Glomerular visceral epithelial cell (primary cell): ENCODE data around the gene PCGF2.
"Not testable (repeated sequence)": the region's sequence is repeated elsewhere in the genome, so short reads cannot be mapped to it uniquely, and the experiment has no call there.

Source experiments
- DNase-seq: peaks from one replicate; pipeline ENCODE4 v3.0.0-alpha.2; 2016; ENCODE audit errors: extremely low spot score

PCGF2 gene

GRCh38 chr17:38735161-38735997, 12.8 kb downstream of the PCGF2 start:
- peak; percentile 56 for DNase-seq

DNA sequence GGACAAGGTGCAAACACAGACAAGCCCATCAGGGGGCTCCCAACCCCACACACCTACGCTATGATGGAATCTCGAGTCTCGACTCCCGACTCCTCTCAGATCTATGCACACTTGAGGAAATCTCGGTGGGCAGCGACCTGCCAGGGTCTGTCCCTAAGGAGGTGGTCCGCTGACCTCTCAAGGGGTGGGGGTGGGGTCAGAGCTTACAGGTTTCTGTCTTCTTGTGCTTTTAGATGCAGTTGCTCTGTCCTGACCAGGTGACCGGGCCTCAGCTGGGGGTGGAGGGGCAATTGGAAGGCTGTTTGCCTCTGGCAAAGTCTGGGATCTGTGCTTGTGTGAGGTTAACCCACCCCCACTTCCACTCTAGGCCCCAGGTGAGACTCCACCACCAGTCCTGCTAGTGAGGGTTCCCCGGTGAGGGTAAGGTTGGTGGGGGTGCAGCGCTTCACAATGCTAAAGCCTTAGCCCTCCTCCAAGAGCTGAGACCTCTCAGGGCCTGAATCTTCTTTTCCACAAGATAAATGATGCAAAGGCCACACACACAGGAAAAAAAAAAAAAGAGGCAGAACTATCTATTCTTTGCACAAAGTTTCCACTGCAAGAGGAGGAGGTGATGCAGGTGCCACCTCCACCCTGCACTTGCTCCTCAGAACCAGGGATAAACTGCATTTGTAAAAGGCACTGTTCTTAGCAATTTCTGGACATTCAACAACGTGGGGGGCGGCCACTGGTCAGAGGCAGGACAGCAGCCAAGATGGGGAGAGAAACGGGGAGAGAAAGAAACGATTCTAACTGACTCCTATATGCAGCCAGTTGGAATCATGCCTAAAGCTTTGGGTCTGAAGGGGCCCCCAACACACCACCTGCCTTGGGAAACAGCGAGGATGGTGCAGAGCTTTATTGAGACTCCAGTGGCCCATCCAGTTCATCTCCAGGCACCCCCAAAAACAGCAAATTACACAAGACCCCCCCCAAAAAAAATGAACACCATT, 13.9 kb downstream of the PCGF2 start:
- DNase-seq, result no peak

GRCh38 chr17:38733282-38733981, 14.7 kb downstream of the PCGF2 start:
- DNase-seq, result no peak

- no peak for DNase-seq
Measured at GRCh38 chr17:38732376-38733281, 15.5 kb downstream of the PCGF2 start.

DNA sequence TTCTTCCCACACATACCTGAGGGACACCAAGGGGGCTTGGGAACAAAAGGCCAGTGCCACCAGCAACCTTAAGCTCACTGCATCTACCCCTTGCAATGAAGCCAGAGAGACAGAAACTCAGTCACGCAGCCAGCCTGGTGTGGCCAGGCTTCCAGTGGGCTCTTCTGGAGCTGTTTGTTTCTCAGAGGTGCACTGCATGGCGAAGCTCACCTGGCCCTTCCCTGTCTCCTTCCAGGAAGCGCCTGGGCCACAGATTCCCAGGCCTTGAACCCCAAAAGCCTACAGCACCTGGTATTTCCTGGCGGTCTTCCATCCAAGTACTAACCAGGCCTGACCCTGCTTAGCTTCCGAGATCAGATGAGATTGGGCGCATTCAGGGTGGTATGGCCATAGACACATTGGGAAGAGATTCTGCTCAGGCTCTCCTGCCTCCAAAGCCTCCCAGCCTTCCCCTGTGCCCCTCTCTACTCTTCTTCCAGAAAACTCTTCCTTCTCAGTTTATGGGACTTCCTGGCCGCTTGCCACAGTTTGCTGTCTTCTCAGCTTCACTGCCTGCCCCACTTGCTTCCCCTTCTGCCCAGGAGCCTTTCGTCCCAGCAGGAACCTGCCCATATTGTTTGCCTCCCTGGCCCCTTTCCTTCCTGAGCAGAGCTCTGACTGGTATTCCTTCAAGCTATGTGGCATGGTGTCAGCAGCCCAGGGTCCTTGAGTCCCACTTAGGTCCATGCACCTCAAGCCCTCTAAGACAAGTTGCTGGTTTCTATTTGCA, 16.4 kb downstream of the PCGF2 start:
- DNase-seq, result no peak

GRCh38 chr17:38730526-38731379, 17.4 kb downstream of the PCGF2 start:
- DNase-seq, result peak; percentile 89

GRCh38 chr17:38729886-38730525, 18.1 kb downstream of the PCGF2 start, which contains the start of gene CISD3:
Gene CISD3, plus strand, starts transcription at chr17:38730341. Its CDS starts 18 bp downstream, at chr17:38730359.
- DNase-seq, result peak; percentile 91

- DNase-seq, result no peak
Measured at GRCh38 chr17:38729368-38729885, 18.7 kb downstream of the PCGF2 start.

GRCh38 chr17:38728290-38728831, 19.8 kb downstream of the PCGF2 start:
- no peak for DNase-seq

GRCh38 chr17:38727736-38728135, 20.4 kb downstream of the PCGF2 start:
- DNase-seq, result no peak

DNA sequence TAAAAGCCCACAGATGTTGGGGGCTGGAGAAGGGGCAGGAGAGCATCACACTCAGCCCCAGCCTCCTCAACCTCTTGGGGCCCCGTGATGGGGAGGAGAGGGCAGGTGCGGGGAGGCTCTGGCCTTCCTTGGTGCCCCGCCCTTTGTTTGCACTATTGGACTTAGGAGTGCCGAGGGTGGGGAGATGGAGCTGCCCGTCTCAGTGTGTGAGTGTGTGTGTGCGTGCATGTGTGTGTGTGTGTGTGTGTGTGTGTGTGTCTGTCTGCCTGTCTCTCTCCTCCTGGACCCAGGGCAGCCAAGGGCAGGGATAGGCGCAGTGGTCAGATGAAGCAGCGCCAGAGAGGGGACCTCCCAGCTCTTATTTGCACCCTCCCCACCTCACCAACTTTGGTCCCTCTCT, 22.0 kb downstream of the PCGF2 start:
- DNase-seq, result not testable (repeated sequence)

GRCh38 chr17:38725066-38725465, 23.1 kb downstream of the PCGF2 start:
- no peak for DNase-seq

DNA sequence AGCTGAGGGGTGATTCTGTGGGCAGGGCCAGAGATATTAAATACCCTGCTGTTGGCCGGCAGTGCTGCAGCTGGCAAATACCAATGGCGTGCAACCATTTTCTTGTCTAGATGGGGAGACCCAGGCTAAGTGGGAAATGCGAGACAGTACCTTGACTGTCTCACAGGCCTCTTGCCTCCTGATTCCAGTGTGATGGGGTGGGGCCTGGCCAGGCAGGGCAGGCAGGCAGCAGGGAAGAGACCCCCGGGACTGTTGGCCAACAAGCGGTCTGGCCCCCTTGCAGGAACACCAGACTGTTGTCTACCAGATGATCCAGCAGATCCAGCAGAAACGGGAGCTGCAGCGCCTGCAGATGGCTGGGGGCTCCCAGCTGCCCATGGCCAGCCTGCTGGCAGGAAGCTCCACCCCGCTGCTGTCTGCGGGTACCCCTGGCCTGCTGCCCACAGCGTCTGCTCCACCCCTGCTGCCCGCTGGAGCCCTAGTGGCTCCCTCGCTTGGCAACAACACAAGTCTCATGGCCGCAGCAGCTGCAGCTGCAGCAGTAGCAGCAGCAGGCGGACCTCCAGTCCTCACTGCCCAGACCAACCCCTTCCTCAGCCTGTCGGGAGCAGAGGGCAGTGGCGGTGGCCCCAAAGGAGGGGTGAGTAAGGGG, 23.7 kb downstream of the PCGF2 start:
- DNase-seq, result no peak

DNA sequence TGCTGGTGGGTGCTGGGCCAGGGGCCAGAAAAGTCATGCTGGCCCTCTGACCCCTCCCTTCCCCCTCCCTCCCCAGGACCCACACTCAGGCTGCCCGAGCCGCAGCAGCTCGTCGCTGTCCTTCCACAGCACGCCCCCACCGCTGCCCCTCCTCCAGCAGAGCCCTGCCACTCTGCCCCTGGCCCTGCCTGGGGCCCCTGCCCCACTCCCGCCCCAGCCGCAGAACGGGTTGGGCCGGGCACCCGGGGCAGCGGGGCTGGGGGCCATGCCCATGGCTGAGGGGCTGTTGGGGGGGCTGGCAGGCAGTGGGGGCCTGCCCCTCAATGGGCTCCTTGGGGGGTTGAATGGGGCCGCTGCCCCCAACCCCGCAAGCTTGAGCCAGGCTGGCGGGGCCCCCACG, 26.3 kb downstream of the PCGF2 start:
- no peak for DNase-seq

GRCh38 chr17:38720941-38721340, 27.2 kb downstream of the PCGF2 start:
- DNase-seq, result no peak

GRCh38 chr17:38719943-38720641, 28.0 kb downstream of the PCGF2 start:
- DNase-seq, result no peak
